ENCODE results near the gene EPHA3.
A peak's percentile ranks its signal among the peaks of the same experiment; 100 is the strongest.

EPHA3 gene

DNA sequence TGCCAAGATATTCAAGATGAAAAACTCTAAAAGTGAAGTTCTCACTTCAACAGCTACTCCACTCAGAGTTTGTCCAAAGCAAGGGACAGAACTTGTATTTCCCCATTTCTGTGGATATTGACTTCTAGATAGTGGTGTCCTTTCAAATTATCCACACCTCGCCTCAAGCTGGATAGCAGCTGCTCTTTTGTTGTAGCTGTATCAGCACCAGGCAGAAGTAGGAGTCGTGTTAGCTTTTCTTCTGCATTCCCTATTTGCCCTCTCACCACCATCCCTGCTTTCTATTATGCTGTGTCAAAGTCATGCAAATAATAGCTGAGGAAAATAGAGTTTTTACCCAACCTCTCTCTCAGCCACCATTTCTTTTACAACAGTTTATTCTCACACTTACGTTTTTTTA lies 303.8 kb downstream of the EPHA3 start:
- Histone ChIP-seq H2BK15ac (ENCODE audit: low read length) (no peak overlapping the region), H3K79me1 (ENCODE audit: low read depth, low read length) (no peaks in the 10 kb centered on the region), H3K18ac (ENCODE audit: low read length) (no peak overlapping the region), H2BK120ac (ENCODE audit: low read depth, low read length) (no peak overlapping the region), H2BK12ac (ENCODE audit: low read length) (no peak overlapping the region), H2BK5ac (ENCODE audit: low read length) (no peak overlapping the region), H4K8ac (ENCODE audit: low read depth, low read length) (no peak overlapping the region), H3K9ac (ENCODE audit: low read depth, low read length, poor library complexity) (no peak overlapping the region), H3K27me3 (ENCODE audit: control insufficient read depth in 3 of 3, insufficient read depth in 3 of 3, low read depth in 1 of 3, low read length in 3 of 3) (no peaks in the 10 kb centered on the region), H3K36me3 (replicated peaks in 1 of 2; ENCODE audit: control insufficient read depth in 2 of 2, insufficient read depth in 2 of 2, low read length in 2 of 2) (no peaks in the 10 kb centered on the region), H3K4ac (ENCODE audit: low read length) (no peak overlapping the region), H3K23ac (ENCODE audit: low read depth, low read length, poor library complexity) (no peak overlapping the region), H3K4me1 (ENCODE audit: control insufficient read depth in 2 of 2, insufficient read depth in 1 of 2, low read depth in 1 of 2, low read length in 2 of 2) (peaks cover 4 to 33% of the 10 kb centered on the region in 2 donors), H4K91ac (ENCODE audit: low read depth, low read length, poor library complexity) (no peak overlapping the region), H3K14ac (ENCODE audit: low read length) (no peak overlapping the region), H3K4me3 (ENCODE audit: low read length in 2 of 2) (no peak overlapping the region), H2AFZ (ENCODE audit: low read length) (peak overlapping the region; percentile 70), H3K27ac (replicated peaks; ENCODE audit: low read length) (peak overlapping the region; percentile 6), H2AK5ac (ENCODE audit: low read depth, low read length) (no peak overlapping the region), H3K4me2 (ENCODE audit: insufficient read depth, low read length, poor library complexity, severe bottlenecking) (no peak overlapping the region), H3K9me3 (replicated peaks in 1 of 2; ENCODE audit: control insufficient read depth in 2 of 2, insufficient read depth in 1 of 2, low read depth in 1 of 2, low read length in 2 of 2) (no peaks in the 10 kb centered on the region)
- no peak for DNase-seq (ENCODE audit: low spot score)
- WGBS, 2 donors (ENCODE audit: extremely low coverage in 2 of 2, insufficient read length in 2 of 2, insufficient replicate concordance in 1 of 2): 100% methylated on average over 1 of the region's 3 CpGs; no CpG with 5 or more reads in 1 of the 2 donors

DNA sequence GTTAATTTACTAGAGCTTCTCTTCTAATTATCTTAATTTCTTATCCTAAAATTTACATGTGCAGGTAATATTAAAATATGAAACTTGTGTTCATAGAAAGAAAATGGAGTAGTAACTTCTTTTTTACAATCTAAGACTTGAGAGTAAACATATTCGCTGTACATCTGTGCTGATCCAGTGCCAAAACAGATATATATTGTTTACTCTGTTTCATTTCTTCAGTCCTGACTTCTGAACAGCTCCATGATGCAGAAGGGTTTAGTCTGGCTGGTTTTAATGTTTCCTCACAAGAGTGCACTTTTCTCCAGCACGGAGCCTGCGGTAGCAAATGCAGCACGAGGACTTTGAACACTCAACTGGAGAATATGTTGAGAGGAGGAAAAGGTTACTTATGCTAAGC lies 306.8 kb downstream of the EPHA3 start:
- no peak overlapping the region for H2BK15ac ChIP-seq (ENCODE audit: low read length)
- H2BK5ac ChIP-seq (ENCODE audit: low read length): no peak overlapping the region
- H3K27me3 ChIP-seq (ENCODE audit: control insufficient read depth in 3 of 3, insufficient read depth in 3 of 3, low read depth in 1 of 3, low read length in 3 of 3): no peaks in the 10 kb centered on the region
- H3K23ac ChIP-seq (ENCODE audit: low read depth, low read length, poor library complexity): no peak overlapping the region
- no peak overlapping the region for H2AFZ ChIP-seq (ENCODE audit: low read length)
- H3K79me1 ChIP-seq (ENCODE audit: low read depth, low read length): no peaks in the 10 kb centered on the region
- peaks cover 3 to 22% of the 10 kb centered on the region in 2 donors for H3K4me1 ChIP-seq (ENCODE audit: control insufficient read depth in 2 of 2, insufficient read depth in 1 of 2, low read depth in 1 of 2, low read length in 2 of 2)
- H3K4ac ChIP-seq (ENCODE audit: low read length): no peak overlapping the region
- no peak overlapping the region for H3K4me2 ChIP-seq (ENCODE audit: insufficient read depth, low read length, poor library complexity, severe bottlenecking)
- H2AK5ac ChIP-seq (ENCODE audit: low read depth, low read length): no peak overlapping the region
- H3K14ac ChIP-seq (ENCODE audit: low read length): no peak overlapping the region
- no peak for DNase-seq (ENCODE audit: low spot score)
- H3K4me3 ChIP-seq (ENCODE audit: low read length in 2 of 2): no peak overlapping the region
- no peak overlapping the region for H3K9ac ChIP-seq (ENCODE audit: low read depth, low read length, poor library complexity)
- H3K36me3 ChIP-seq (replicated peaks in 1 of 2; ENCODE audit: control insufficient read depth in 2 of 2, insufficient read depth in 2 of 2, low read length in 2 of 2): no peaks in the 10 kb centered on the region
- no peak overlapping the region for H3K18ac ChIP-seq (ENCODE audit: low read length)
- H3K27ac ChIP-seq (replicated peaks; ENCODE audit: low read length): no peak overlapping the region
- H2BK120ac ChIP-seq (ENCODE audit: low read depth, low read length): no peak overlapping the region
- H4K91ac ChIP-seq (ENCODE audit: low read depth, low read length, poor library complexity): no peak overlapping the region
- no peak overlapping the region for H4K8ac ChIP-seq (ENCODE audit: low read depth, low read length)
- no CpG with 5 or more reads among the region's 4 CpGs for WGBS, 2 donors (ENCODE audit: extremely low coverage in 2 of 2, insufficient read length in 2 of 2, insufficient replicate concordance in 1 of 2)
- H2BK12ac ChIP-seq (ENCODE audit: low read length): no peak overlapping the region
- no peaks in the 10 kb centered on the region for H3K9me3 ChIP-seq (replicated peaks in 1 of 2; ENCODE audit: control insufficient read depth in 2 of 2, insufficient read depth in 1 of 2, low read depth in 1 of 2, low read length in 2 of 2)

DNA sequence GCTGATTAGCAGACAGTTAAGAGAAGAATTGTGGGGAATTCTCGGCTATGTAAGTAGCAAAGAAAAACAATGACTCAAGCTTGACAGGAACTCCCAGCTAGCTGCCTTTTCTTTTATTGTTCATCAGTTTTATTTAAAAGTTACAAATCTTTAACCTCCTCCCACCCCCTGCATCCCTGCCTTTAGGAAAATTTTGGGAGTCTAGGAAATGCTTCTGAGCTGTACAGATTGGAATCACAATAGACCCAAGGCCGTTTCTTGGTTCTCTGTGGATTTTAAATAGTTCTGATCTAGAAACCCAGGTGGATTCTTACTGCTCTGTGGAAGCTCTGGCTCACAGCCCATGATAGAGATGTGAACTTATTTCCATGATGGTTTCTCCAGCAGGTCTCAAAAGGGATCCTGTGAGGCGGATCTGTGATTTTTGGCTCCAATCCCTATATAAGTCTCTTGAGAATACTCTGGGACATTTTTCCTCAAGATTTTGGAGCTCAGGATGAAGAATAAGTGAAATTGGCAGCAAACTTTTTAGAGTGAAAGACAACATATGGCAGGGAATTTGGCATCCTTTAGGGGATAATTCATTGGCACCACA lies 312.3 kb downstream of the EPHA3 start:
- H3K4me1 ChIP-seq (ENCODE audit: control insufficient read depth in 2 of 2, insufficient read depth in 1 of 2, low read depth in 1 of 2, low read length in 2 of 2): no peaks in the 10 kb centered on the region
- H3K18ac ChIP-seq (ENCODE audit: low read length): no peak overlapping the region
- no peak overlapping the region for H3K9ac ChIP-seq (ENCODE audit: low read depth, low read length, poor library complexity)
- H3K9me3 ChIP-seq (replicated peaks in 1 of 2; ENCODE audit: control insufficient read depth in 2 of 2, insufficient read depth in 1 of 2, low read depth in 1 of 2, low read length in 2 of 2): no peaks in the 10 kb centered on the region
- no peak overlapping the region for H4K8ac ChIP-seq (ENCODE audit: low read depth, low read length)
- no peak overlapping the region for H3K4me2 ChIP-seq (ENCODE audit: insufficient read depth, low read length, poor library complexity, severe bottlenecking)
- no peak for DNase-seq (ENCODE audit: low spot score)
- no peak overlapping the region for H2BK5ac ChIP-seq (ENCODE audit: low read length)
- H3K27ac ChIP-seq (replicated peaks; ENCODE audit: low read length): no peak overlapping the region
- H3K36me3 ChIP-seq (replicated peaks in 1 of 2; ENCODE audit: control insufficient read depth in 2 of 2, insufficient read depth in 2 of 2, low read length in 2 of 2): no peaks in the 10 kb centered on the region
- no peak overlapping the region for H2AK5ac ChIP-seq (ENCODE audit: low read depth, low read length)
- no peak overlapping the region for H3K4ac ChIP-seq (ENCODE audit: low read length)
- H2BK12ac ChIP-seq (ENCODE audit: low read length): no peak overlapping the region
- H3K14ac ChIP-seq (ENCODE audit: low read length): no peak overlapping the region
- no CpG with 5 or more reads among the region's 3 CpGs for WGBS, 2 donors (ENCODE audit: extremely low coverage in 2 of 2, insufficient read length in 2 of 2, insufficient replicate concordance in 1 of 2)
- H3K79me1 ChIP-seq (ENCODE audit: low read depth, low read length): no peaks in the 10 kb centered on the region
- no peaks in the 10 kb centered on the region for H3K27me3 ChIP-seq (ENCODE audit: control insufficient read depth in 3 of 3, insufficient read depth in 3 of 3, low read depth in 1 of 3, low read length in 3 of 3)
- H2AFZ ChIP-seq (ENCODE audit: low read length): peak overlapping the region; percentile 30
- no peak overlapping the region for H2BK15ac ChIP-seq (ENCODE audit: low read length)
- H3K23ac ChIP-seq (ENCODE audit: low read depth, low read length, poor library complexity): no peak overlapping the region
- H2BK120ac ChIP-seq (ENCODE audit: low read depth, low read length): no peak overlapping the region
- no peak overlapping the region for H3K4me3 ChIP-seq (ENCODE audit: low read length in 2 of 2)
- H4K91ac ChIP-seq (ENCODE audit: low read depth, low read length, poor library complexity): no peak overlapping the region

DNA sequence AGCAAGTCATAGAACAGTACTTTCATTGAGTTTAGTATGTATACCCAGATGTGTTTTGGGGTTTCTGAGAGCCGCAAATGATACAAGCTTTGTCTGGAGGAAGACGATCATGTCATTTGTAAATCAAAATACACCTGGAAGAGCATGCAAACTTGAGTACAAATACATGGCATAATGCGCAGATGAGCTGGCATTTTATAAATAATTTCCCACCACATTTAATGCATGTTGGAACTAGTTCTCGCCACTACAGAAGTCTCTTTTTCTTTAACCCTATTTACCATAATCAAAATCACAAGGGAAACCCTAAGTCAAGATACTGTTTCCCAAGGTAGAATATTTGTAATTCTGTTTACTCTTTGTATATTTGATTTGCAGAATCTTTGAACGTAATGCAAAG lies 318.6 kb downstream of the EPHA3 start:
- Histone ChIP-seq H2AFZ (ENCODE audit: low read length) (no peak overlapping the region), H3K18ac (ENCODE audit: low read length) (no peak overlapping the region), H3K4me3 (ENCODE audit: low read length in 2 of 2) (no peak overlapping the region), H3K4me2 (ENCODE audit: insufficient read depth, low read length, poor library complexity, severe bottlenecking) (no peak overlapping the region), H3K4ac (ENCODE audit: low read length) (no peak overlapping the region), H2BK15ac (ENCODE audit: low read length) (no peak overlapping the region), H3K36me3 (replicated peaks in 1 of 2; ENCODE audit: control insufficient read depth in 2 of 2, insufficient read depth in 2 of 2, low read length in 2 of 2) (no peaks in the 10 kb centered on the region), H3K27me3 (ENCODE audit: control insufficient read depth in 3 of 3, insufficient read depth in 3 of 3, low read depth in 1 of 3, low read length in 3 of 3) (no peaks in the 10 kb centered on the region), H3K14ac (ENCODE audit: low read length) (no peak overlapping the region), H2BK5ac (ENCODE audit: low read length) (no peak overlapping the region), H3K9me3 (replicated peaks in 1 of 2; ENCODE audit: control insufficient read depth in 2 of 2, insufficient read depth in 1 of 2, low read depth in 1 of 2, low read length in 2 of 2) (no peaks in the 10 kb centered on the region), H2BK12ac (ENCODE audit: low read length) (no peak overlapping the region), H3K23ac (ENCODE audit: low read depth, low read length, poor library complexity) (no peak overlapping the region), H2AK5ac (ENCODE audit: low read depth, low read length) (no peak overlapping the region), H3K9ac (ENCODE audit: low read depth, low read length, poor library complexity) (no peak overlapping the region), H4K91ac (ENCODE audit: low read depth, low read length, poor library complexity) (no peak overlapping the region), H4K8ac (ENCODE audit: low read depth, low read length) (no peak overlapping the region), H2BK120ac (ENCODE audit: low read depth, low read length) (no peak overlapping the region), H3K27ac (replicated peaks; ENCODE audit: low read length) (no peak overlapping the region), H3K79me1 (ENCODE audit: low read depth, low read length) (no peaks in the 10 kb centered on the region), H3K4me1 (ENCODE audit: control insufficient read depth in 2 of 2, insufficient read depth in 1 of 2, low read depth in 1 of 2, low read length in 2 of 2) (no peaks in the 10 kb centered on the region)
- no CpG with 5 or more reads among the region's 5 CpGs for WGBS, 2 donors (ENCODE audit: extremely low coverage in 2 of 2, insufficient read length in 2 of 2, insufficient replicate concordance in 1 of 2)
- DNase-seq (ENCODE audit: low spot score): no peak

All from neuronal stem cell (in vitro differentiated cells).